Rectal smooth muscle tissue (tissue), 1 donor: ENCODE data around the gene GADD45G.

Source experiments
- H3K27ac ChIP-seq: one replicate; pipeline ENCODE4 v1.7.0; 2013; ENCODE audit warnings: low read depth, low read length, inconsistent platforms
- H3K27me3 ChIP-seq: one replicate; pipeline ENCODE4 v1.7.0; 2013; ENCODE audit warnings: low read length; ENCODE audit not compliant: control insufficient read depth, insufficient read depth
- H3K36me3 ChIP-seq: one replicate; pipeline ENCODE4 v1.7.0; 2013; ENCODE audit warnings: low read length; ENCODE audit not compliant: control insufficient read depth, insufficient read depth
- H3K4me1 ChIP-seq: one replicate; pipeline ENCODE4 v1.7.0; 2013; ENCODE audit warnings: low read length; ENCODE audit not compliant: control insufficient read depth, insufficient read depth
- H3K4me3 ChIP-seq: one replicate; pipeline ENCODE4 v1.7.0; 2013; ENCODE audit warnings: low read length
- H3K9ac ChIP-seq: one replicate; pipeline ENCODE4 v1.7.0; 2013; ENCODE audit warnings: low read length

Gene GADD45G

GRCh38 chr9:89632192-89632733, 27.5 kb downstream of the GADD45G start:
- H3K36me3 ChIP-seq, result no peaks in the 10 kb centered on the region
- H3K27me3 ChIP-seq, result no peaks in the 10 kb centered on the region
- H3K27ac ChIP-seq, result peak overlapping the region; percentile 29
- H3K9ac ChIP-seq, result no peak overlapping the region
- H3K4me1 ChIP-seq, result peaks cover 4% of the 10 kb centered on the region
- H3K4me3 ChIP-seq, result no peak overlapping the region

GRCh38 chr9:89632736-89633135, 27.9 kb downstream of the GADD45G start:
- H3K27ac ChIP-seq, result peak overlapping the region; percentile 29
- no peak overlapping the region for H3K9ac ChIP-seq
- H3K36me3 ChIP-seq, result no peaks in the 10 kb centered on the region
- peaks cover 4% of the 10 kb centered on the region for H3K4me1 ChIP-seq
- H3K4me3 ChIP-seq, result no peak overlapping the region
- no peaks in the 10 kb centered on the region for H3K27me3 ChIP-seq

GRCh38 chr9:89633404-89633803, 28.6 kb downstream of the GADD45G start:
- H3K4me1 ChIP-seq, result peaks cover 4% of the 10 kb centered on the region
- H3K9ac ChIP-seq, result no peak overlapping the region
- no peaks in the 10 kb centered on the region for H3K36me3 ChIP-seq
- H3K27ac ChIP-seq, result no peak overlapping the region
- H3K27me3 ChIP-seq, result no peaks in the 10 kb centered on the region
- no peak overlapping the region for H3K4me3 ChIP-seq

- Histone ChIP-seq H3K36me3 (no peaks in the 10 kb centered on the region), H3K4me3 (no peak overlapping the region), H3K27me3 (no peaks in the 10 kb centered on the region), H3K4me1 (peaks cover 4% of the 10 kb centered on the region), H3K9ac (no peak overlapping the region), H3K27ac (no peak overlapping the region)
These were observed 29.1 kb downstream of the GADD45G start for GRCh38 chr9:89633920-89634319.

GRCh38 chr9:89634995-89635742, 30.4 kb downstream of the GADD45G start:
- Histone ChIP-seq H3K36me3 (no peaks in the 10 kb centered on the region), H3K9ac (no peak overlapping the region), H3K4me1 (peaks cover 13% of the 10 kb centered on the region), H3K4me3 (no peak overlapping the region), H3K27ac (no peak overlapping the region), H3K27me3 (no peaks in the 10 kb centered on the region)

- H3K27ac ChIP-seq, result no peak overlapping the region
- no peaks in the 10 kb centered on the region for H3K36me3 ChIP-seq
- no peaks in the 10 kb centered on the region for H3K27me3 ChIP-seq
- no peak overlapping the region for H3K4me3 ChIP-seq
- peaks cover 13% of the 10 kb centered on the region for H3K4me1 ChIP-seq
- H3K9ac ChIP-seq, result no peak overlapping the region
These were observed 31.0 kb downstream of the GADD45G start for GRCh38 chr9:89635816-89636215.

- no peak overlapping the region for H3K9ac ChIP-seq
- no peak overlapping the region for H3K4me3 ChIP-seq
- no peak overlapping the region for H3K27ac ChIP-seq
- H3K4me1 ChIP-seq, result peaks cover 9% of the 10 kb centered on the region
- H3K27me3 ChIP-seq, result no peaks in the 10 kb centered on the region
- no peaks in the 10 kb centered on the region for H3K36me3 ChIP-seq
These were observed 33.0 kb downstream of the GADD45G start for GRCh38 chr9:89637787-89638186.

- no peaks in the 10 kb centered on the region for H3K36me3 ChIP-seq
- H3K27ac ChIP-seq, result peak overlapping the region; percentile 88
- no peak overlapping the region for H3K9ac ChIP-seq
These were observed 33.5 kb downstream of the GADD45G start for GRCh38 chr9:89638359-89638758.

GRCh38 chr9:89638893-89639292, 34.1 kb downstream of the GADD45G start:
- Histone ChIP-seq H3K27me3 (no peaks in the 10 kb centered on the region), H3K27ac (peak overlapping the region; percentile 88), H3K9ac (no peak overlapping the region), H3K4me3 (no peak overlapping the region), H3K36me3 (no peaks in the 10 kb centered on the region), H3K4me1 (peaks cover 9% of the 10 kb centered on the region)

More at GRCh38 chr9:89638359-89638758, 33.5 kb downstream of the GADD45G start:
- Histone ChIP-seq H3K4me1 (peaks cover 9% of the 10 kb centered on the region), H3K4me3 (no peak overlapping the region), H3K27me3 (no peaks in the 10 kb centered on the region)

- H3K4me1 ChIP-seq, result peaks cover 9% of the 10 kb centered on the region
- peak overlapping the region; percentile 88 for H3K27ac ChIP-seq
- H3K4me3 ChIP-seq, result no peak overlapping the region
- no peaks in the 10 kb centered on the region for H3K36me3 ChIP-seq
- H3K9ac ChIP-seq, result no peak overlapping the region
- no peaks in the 10 kb centered on the region for H3K27me3 ChIP-seq
These were observed 34.6 kb downstream of the GADD45G start for GRCh38 chr9:89639367-89639795.

GRCh38 chr9:89639961-89640360, 35.1 kb downstream of the GADD45G start:
- peaks cover 9% of the 10 kb centered on the region for H3K4me1 ChIP-seq
- H3K9ac ChIP-seq, result no peak overlapping the region
- H3K4me3 ChIP-seq, result no peak overlapping the region
- no peaks in the 10 kb centered on the region for H3K36me3 ChIP-seq
- H3K27ac ChIP-seq, result peak overlapping the region; percentile 88
- no peaks in the 10 kb centered on the region for H3K27me3 ChIP-seq

GRCh38 chr9:89640361-89640760, 35.5 kb downstream of the GADD45G start:
- Histone ChIP-seq H3K27ac (peak overlapping the region; percentile 88), H3K9ac (no peak overlapping the region), H3K4me3 (no peak overlapping the region), H3K4me1 (peaks cover 9% of the 10 kb centered on the region), H3K27me3 (no peaks in the 10 kb centered on the region), H3K36me3 (no peaks in the 10 kb centered on the region)

- Histone ChIP-seq H3K27me3 (no peaks in the 10 kb centered on the region), H3K4me1 (peaks cover 9% of the 10 kb centered on the region), H3K9ac (no peak overlapping the region), H3K4me3 (no peak overlapping the region), H3K27ac (no peak overlapping the region), H3K36me3 (no peaks in the 10 kb centered on the region)
These were observed 36.0 kb downstream of the GADD45G start for GRCh38 chr9:89640801-89641200.
